H9 (cell line): ENCODE results near the gene CYBC1. TPM values are rescaled to one million over a fixed set of nuclear protein-coding genes. Genes with fewer than 3 reads are reported as not detected.
A peak's percentile ranks its signal among the peaks of the same experiment; 100 is the strongest.

ENCODE experiments used
- DNase-seq: peaks from one replicate; pipeline ENCODE4 v3.0.0-alpha.2; 2017
- H2AFZ ChIP-seq: one replicate; pipeline ENCODE4 v1.6.1; 2013; ENCODE audit warnings: mild to moderate bottlenecking, low read length, control low read depth, moderate library complexity
- H2AK5ac ChIP-seq: 2 replicates; pipeline ENCODE4 v1.6.1; 2013; ENCODE audit warnings: low read length, control low read depth, mixed read lengths; ENCODE audit not compliant: insufficient read length
- H2BK120ac ChIP-seq: one replicate; pipeline ENCODE4 v1.6.1; 2013; ENCODE audit warnings: low read depth, mild to moderate bottlenecking, low read length, control low read depth, inconsistent platforms; ENCODE audit not compliant: poor library complexity, severe bottlenecking
- H2BK12ac ChIP-seq: 2 replicates; pipeline ENCODE4 v1.6.1; 2013; ENCODE audit warnings: low read length, control low read depth, mixed read lengths, low read depth; ENCODE audit not compliant: insufficient read length
- H2BK15ac ChIP-seq: 2 replicates; pipeline ENCODE4 v1.6.1; 2013; ENCODE audit warnings: low read depth, low read length, control low read depth
- H2BK20ac ChIP-seq: one replicate; pipeline ENCODE4 v1.6.1; 2013; ENCODE audit warnings: low read depth, mild to moderate bottlenecking, low read length, control low read depth, inconsistent platforms; ENCODE audit not compliant: poor library complexity, severe bottlenecking
- H2BK5ac ChIP-seq: 2 replicates; pipeline ENCODE4 v1.6.1; 2013; ENCODE audit warnings: low read length, control low read depth, mixed read lengths; ENCODE audit not compliant: insufficient read length
- H3K14ac ChIP-seq: 2 replicates; pipeline ENCODE4 v1.6.1; 2013; ENCODE audit warnings: low read length, control low read depth; ENCODE audit not compliant: insufficient read depth
- H3K18ac ChIP-seq: 2 replicates; pipeline ENCODE4 v1.6.1; 2013; ENCODE audit warnings: low read depth, mild to moderate bottlenecking, mixed read lengths, low read length, control low read depth; ENCODE audit not compliant: insufficient read length
- H3K23ac ChIP-seq: 2 replicates; pipeline ENCODE4 v1.6.1; 2013; ENCODE audit warnings: low read length, control low read depth, mixed read lengths, low read depth; ENCODE audit not compliant: insufficient read length
- H3K23me2 ChIP-seq: 2 replicates; pipeline ENCODE4 v1.6.1; 2013; ENCODE audit warnings: low read depth, mild to moderate bottlenecking, mixed read lengths, low read length, control low read depth; ENCODE audit not compliant: insufficient read length, poor library complexity, severe bottlenecking
- H3K27ac ChIP-seq: 2 replicates; pipeline ENCODE4 v1.5.1; 2013; ENCODE audit warnings: low read length, control low read depth, mixed read lengths, low read depth; ENCODE audit not compliant: insufficient read length
- H3K27me3 ChIP-seq: 2 replicates; pipeline ENCODE4 v1.6.1; 2013; ENCODE audit warnings: low read length, control low read depth, inconsistent platforms; ENCODE audit not compliant: insufficient read depth
- H3K4ac ChIP-seq: 2 replicates; pipeline ENCODE4 v1.6.1; 2013; ENCODE audit warnings: low read depth, mild to moderate bottlenecking, control low read depth, inconsistent platforms, low read length, moderate library complexity
- H3K4me1 ChIP-seq: 2 replicates; pipeline ENCODE4 v1.6.1; 2013; ENCODE audit warnings: low read length, control low read depth, inconsistent platforms; ENCODE audit not compliant: insufficient read depth
- H3K4me2 ChIP-seq: 2 replicates; pipeline ENCODE4 v1.6.1; 2013; ENCODE audit warnings: low read length, control low read depth, mixed read lengths; ENCODE audit not compliant: insufficient read length, insufficient read depth
- H3K56ac ChIP-seq: 2 replicates; pipeline ENCODE4 v1.6.1; 2013; ENCODE audit warnings: low read depth, mild to moderate bottlenecking, mixed read lengths, low read length, control low read depth; ENCODE audit not compliant: insufficient read length
- H3K79me1 ChIP-seq: 2 replicates; pipeline ENCODE4 v1.6.1; 2013; ENCODE audit warnings: low read depth, mild to moderate bottlenecking, moderate library complexity, low read length, control low read depth, inconsistent platforms; ENCODE audit not compliant: insufficient read depth, poor library complexity, severe bottlenecking
- H3K79me2 ChIP-seq: 2 replicates; pipeline ENCODE4 v1.6.1; 2013; ENCODE audit warnings: low read length, control low read depth, inconsistent platforms; ENCODE audit not compliant: insufficient read depth
- H3K9ac ChIP-seq: 2 replicates; pipeline ENCODE4 v1.6.1; 2013; ENCODE audit warnings: low read length, control low read depth, mixed read lengths; ENCODE audit not compliant: insufficient read length; ENCODE audit errors: extremely low read depth
- H3K9me3 ChIP-seq: one replicate; pipeline ENCODE4 v1.6.1; 2013; ENCODE audit warnings: low read depth, low read length, inconsistent platforms; ENCODE audit not compliant: control insufficient read depth
- H3T11ph ChIP-seq: one replicate; pipeline ENCODE4 v1.6.1; 2013; ENCODE audit warnings: mild to moderate bottlenecking, low read length, control low read depth, inconsistent platforms
- H4K20me1 ChIP-seq: one replicate; pipeline ENCODE4 v1.6.1; 2013; ENCODE audit not compliant: control insufficient read depth, insufficient read length, insufficient read depth
- H4K5ac ChIP-seq: 2 replicates; pipeline ENCODE4 v1.6.1; 2013; ENCODE audit warnings: low read depth, mild to moderate bottlenecking, mixed read lengths, low read length, control low read depth; ENCODE audit not compliant: insufficient read length
- H4K8ac ChIP-seq: replicated peaks from 2 replicates; pipeline ENCODE4 v1.6.1; 2013; ENCODE audit warnings: low read length, control low read depth, mixed read lengths, low read depth; ENCODE audit not compliant: insufficient read length
- H4K91ac ChIP-seq: 2 replicates; pipeline ENCODE4 v1.6.1; 2013; ENCODE audit warnings: low read depth, mild to moderate bottlenecking, moderate library complexity, mixed read lengths, low read length, control low read depth; ENCODE audit not compliant: insufficient read length
- H3K27ac Mint-ChIP-seq, 3 experiments: 2 replicates in 2 of 3; 3 replicates in 1 of 3; pipeline ENCODE4 v1.8.0; 2020 to 2021; ENCODE audit warnings: mixed read lengths in 3 of 3, mild to moderate bottlenecking in 1 of 3, moderate library complexity in 1 of 3
- H3K27me3 Mint-ChIP-seq: 2 replicates; pipeline ENCODE4 v1.8.0; 2021; ENCODE audit warnings: low read depth, mild to moderate bottlenecking, moderate library complexity, mixed read lengths
- H3K36me3 Mint-ChIP-seq, 3 experiments: 2 replicates in 2 of 3; 3 replicates in 1 of 3; pipeline ENCODE4 v1.8.0; 2020 to 2021; ENCODE audit warnings: low read depth in 3 of 3, mixed read lengths in 3 of 3; ENCODE audit not compliant: insufficient read depth in 1 of 3
- H3K4me1 Mint-ChIP-seq, 2 experiments: 2 replicates each; pipeline ENCODE4 v1.8.0; 2020; ENCODE audit warnings: mixed read lengths in 2 of 2
- H3K4me3 Mint-ChIP-seq, 2 experiments: 2 replicates in 1 of 2; 3 replicates in 1 of 2; pipeline ENCODE4 v1.8.0; 2020 to 2021; ENCODE audit warnings: mild to moderate bottlenecking in 2 of 2, mixed read lengths in 2 of 2, moderate library complexity in 1 of 2
- H3K9me3 Mint-ChIP-seq, 2 experiments: 2 replicates in 1 of 2; 3 replicates in 1 of 2; pipeline ENCODE4 v1.8.0; 2020; ENCODE audit warnings: mild to moderate bottlenecking in 2 of 2, mixed read lengths in 2 of 2, moderate library complexity in 1 of 2
- WGBS: extraction: QIAGEN DNeasy Blood & Tissue Kit; methylation state at CpG from one replicate; pipeline ENCODE4 v1.1.7; 2013; ENCODE audit warnings: missing lambda C conversion rate, low lambda C conversion rate, mixed read lengths; ENCODE audit not compliant: insufficient read length; ENCODE audit errors: extremely low coverage; 5-methylcytosine and 5-hydroxymethylcytosine counted together
- total RNA-seq: library from RNA; stranded (reverse); gene quantifications from 2 replicates; pipeline ENCODE4 v1.2.1, GENCODE V29; 2021
- TF ChIP-seq, protein P1 (sequence below): fragments of 200-600 bp; sonication (generic); conservative IDR thresholded peaks from 3 replicates; pipeline ENCODE4 v1.8.0; 2021; ENCODE audit warnings: antibody characterized with exemption, mild to moderate bottlenecking

The CYBC1 gene
- total RNA-seq, 1 experiment from 2014 or later, result 81.7 TPM

DNA sequence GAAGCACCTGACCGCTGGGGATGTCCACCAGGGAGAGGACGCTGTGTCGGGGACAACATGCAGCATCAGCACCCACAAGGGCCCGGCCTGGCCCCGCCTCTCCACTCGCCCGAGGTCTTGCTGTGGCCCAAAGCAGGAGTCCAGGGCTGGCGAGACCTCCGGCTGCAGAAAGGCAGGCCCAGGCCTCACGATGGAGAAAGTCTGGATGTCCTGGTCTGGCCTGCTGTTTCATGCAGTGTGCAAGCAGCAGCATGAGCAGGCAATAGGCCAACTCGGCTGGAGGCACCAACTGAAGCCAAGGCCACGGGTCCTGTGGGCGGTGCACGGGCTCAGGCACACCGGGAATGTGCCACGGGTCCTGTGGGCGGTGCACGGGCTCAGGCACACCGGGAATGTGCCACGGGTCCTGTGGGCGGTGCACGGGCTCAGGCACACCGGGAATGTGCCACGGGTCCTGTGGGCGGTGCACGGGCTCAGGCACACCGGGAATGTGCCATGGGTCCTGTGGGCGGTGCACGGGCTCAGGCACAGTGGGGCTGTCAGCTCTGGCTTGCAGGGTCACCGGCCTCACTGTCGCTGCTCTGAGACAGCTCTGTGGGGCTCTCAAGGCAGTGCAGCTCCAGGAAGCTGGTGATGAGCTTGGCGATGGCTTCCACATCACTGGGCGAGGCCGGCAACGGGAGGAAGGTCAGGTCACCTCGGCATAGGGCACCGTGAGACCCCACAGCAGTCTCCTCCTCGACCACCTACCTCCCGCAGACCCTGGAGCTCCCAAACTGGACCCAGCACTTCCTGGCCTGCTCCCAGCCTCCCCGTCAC is 6.9 kb downstream of the CYBC1 start:
- no peak overlapping the region for H2BK120ac ChIP-seq
- no peak overlapping the region for H3K4me2 ChIP-seq
- no peaks in the 10 kb centered on the region for H3K79me2 ChIP-seq
- TF ChIP-seq, protein P1, sequence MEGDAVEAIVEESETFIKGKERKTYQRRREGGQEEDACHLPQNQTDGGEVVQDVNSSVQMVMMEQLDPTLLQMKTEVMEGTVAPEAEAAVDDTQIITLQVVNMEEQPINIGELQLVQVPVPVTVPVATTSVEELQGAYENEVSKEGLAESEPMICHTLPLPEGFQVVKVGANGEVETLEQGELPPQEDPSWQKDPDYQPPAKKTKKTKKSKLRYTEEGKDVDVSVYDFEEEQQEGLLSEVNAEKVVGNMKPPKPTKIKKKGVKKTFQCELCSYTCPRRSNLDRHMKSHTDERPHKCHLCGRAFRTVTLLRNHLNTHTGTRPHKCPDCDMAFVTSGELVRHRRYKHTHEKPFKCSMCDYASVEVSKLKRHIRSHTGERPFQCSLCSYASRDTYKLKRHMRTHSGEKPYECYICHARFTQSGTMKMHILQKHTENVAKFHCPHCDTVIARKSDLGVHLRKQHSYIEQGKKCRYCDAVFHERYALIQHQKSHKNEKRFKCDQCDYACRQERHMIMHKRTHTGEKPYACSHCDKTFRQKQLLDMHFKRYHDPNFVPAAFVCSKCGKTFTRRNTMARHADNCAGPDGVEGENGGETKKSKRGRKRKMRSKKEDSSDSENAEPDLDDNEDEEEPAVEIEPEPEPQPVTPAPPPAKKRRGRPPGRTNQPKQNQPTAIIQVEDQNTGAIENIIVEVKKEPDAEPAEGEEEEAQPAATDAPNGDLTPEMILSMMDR, result no peak
- H3T11ph ChIP-seq, result no peak overlapping the region
- no peak overlapping the region for H4K91ac ChIP-seq
- H4K20me1 ChIP-seq, result no peaks in the 10 kb centered on the region
- H4K5ac ChIP-seq, result no peak overlapping the region
- H3K4ac ChIP-seq, result no peak overlapping the region
- Mint-ChIP-seq H3K4me1 (peaks cover 7 to 25% of the 10 kb centered on the region in 2 experiments), H3K9me3 (no peaks in the 10 kb centered on the region; a peak in 1 of 5 replicates), H3K27ac (peak overlapping the region in 1 of 3 experiments; percentile 86; a peak in 1 of 7 replicates), H3K4me3 (no peak overlapping the region), H3K36me3 (peaks cover 4 to 26% (median 23%) of the 10 kb centered on the region in 3 experiments; a peak in 6 of 7 replicates), H3K27me3 (no peaks in the 10 kb centered on the region)
- no peaks in the 10 kb centered on the region for H3K23me2 ChIP-seq
- no peak overlapping the region for H3K27ac ChIP-seq
- no peak overlapping the region for H2AK5ac ChIP-seq
- no peak overlapping the region for H3K9ac ChIP-seq
- H2AFZ ChIP-seq, result no peak overlapping the region
- no CpG with 5 or more reads among the region's 40 CpGs for WGBS
- H2BK12ac ChIP-seq, result no peak overlapping the region
- no peaks in the 10 kb centered on the region; the same call in 1 of the 2 replicates for H3K4me1 ChIP-seq
- no peaks in the 10 kb centered on the region for H3K79me1 ChIP-seq
- no peak overlapping the region for H2BK5ac ChIP-seq
- no peak for DNase-seq
- H3K56ac ChIP-seq, result no peak overlapping the region
- no peak overlapping the region for H2BK20ac ChIP-seq
- H3K18ac ChIP-seq, result no peak overlapping the region
- H3K9me3 ChIP-seq, result no peaks in the 10 kb centered on the region
- H3K14ac ChIP-seq, result no peak overlapping the region
- H3K23ac ChIP-seq, result no peak overlapping the region
- no peak overlapping the region for H2BK15ac ChIP-seq
- no peaks in the 10 kb centered on the region for H3K27me3 ChIP-seq
- no peak overlapping the region for H4K8ac ChIP-seq
